HG03139 (cell line): Measurements from ENCODE around the gene DDX24.

Experiments used
- ATAC-seq: cut with Tn5 transposase; IDR thresholded peaks from one replicate; pipeline ENCODE4 v1.9.1; 2021; ENCODE audit not compliant: unreplicated experiment

Gene DDX24, protein sequence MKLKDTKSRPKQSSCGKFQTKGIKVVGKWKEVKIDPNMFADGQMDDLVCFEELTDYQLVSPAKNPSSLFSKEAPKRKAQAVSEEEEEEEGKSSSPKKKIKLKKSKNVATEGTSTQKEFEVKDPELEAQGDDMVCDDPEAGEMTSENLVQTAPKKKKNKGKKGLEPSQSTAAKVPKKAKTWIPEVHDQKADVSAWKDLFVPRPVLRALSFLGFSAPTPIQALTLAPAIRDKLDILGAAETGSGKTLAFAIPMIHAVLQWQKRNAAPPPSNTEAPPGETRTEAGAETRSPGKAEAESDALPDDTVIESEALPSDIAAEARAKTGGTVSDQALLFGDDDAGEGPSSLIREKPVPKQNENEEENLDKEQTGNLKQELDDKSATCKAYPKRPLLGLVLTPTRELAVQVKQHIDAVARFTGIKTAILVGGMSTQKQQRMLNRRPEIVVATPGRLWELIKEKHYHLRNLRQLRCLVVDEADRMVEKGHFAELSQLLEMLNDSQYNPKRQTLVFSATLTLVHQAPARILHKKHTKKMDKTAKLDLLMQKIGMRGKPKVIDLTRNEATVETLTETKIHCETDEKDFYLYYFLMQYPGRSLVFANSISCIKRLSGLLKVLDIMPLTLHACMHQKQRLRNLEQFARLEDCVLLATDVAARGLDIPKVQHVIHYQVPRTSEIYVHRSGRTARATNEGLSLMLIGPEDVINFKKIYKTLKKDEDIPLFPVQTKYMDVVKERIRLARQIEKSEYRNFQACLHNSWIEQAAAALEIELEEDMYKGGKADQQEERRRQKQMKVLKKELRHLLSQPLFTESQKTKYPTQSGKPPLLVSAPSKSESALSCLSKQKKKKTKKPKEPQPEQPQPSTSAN

DNA sequence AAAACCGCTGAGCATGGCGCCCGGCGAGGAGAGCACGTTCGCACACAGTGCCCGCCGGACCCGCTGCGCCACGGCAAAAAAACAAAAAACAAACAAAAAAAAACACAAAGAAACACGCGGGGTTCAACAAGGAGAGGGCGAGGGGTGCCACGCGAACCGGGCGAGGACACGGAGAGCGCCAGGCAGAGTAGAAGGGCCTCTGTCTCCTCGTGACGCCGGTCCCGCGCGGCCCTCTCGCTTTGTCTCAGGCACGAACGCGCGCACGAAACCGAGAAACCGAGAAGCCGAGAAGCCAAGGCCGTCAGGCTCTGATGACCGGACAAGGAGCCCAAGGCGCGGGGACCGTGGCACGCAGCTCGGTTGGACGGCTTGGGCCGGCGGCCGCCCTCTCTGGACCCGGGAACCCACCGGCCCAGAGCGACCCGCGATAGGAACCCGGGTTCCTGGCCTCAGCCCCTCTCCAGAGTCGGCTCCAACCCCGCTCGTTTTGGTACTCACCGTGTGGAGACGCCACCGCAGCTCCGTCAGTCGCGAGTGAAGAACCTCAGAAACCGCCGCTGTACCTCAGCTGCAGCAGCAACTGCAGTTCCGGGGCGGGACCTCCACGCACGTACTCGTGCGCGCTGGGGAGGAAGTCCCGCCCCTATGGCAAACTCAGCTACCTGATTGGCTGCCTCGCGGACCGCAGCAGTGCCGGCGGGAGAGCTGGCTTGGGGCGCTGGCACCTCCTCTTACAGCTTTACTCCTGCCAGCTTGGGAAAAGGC lies at the start of gene DDX24, which contains the start of gene IFI27L1:
DDX24 (minus strand) TSS at position 582 of the 765 bp plus-strand sequence. CDS start 1,460 bp downstream, outside the sequence.
IFI27L1 (plus strand) TSS at position 690 of the 765 bp plus-strand sequence. CDS start 15,628 bp downstream, outside the sequence.
- peak; percentile 98 for ATAC-seq

DNA sequence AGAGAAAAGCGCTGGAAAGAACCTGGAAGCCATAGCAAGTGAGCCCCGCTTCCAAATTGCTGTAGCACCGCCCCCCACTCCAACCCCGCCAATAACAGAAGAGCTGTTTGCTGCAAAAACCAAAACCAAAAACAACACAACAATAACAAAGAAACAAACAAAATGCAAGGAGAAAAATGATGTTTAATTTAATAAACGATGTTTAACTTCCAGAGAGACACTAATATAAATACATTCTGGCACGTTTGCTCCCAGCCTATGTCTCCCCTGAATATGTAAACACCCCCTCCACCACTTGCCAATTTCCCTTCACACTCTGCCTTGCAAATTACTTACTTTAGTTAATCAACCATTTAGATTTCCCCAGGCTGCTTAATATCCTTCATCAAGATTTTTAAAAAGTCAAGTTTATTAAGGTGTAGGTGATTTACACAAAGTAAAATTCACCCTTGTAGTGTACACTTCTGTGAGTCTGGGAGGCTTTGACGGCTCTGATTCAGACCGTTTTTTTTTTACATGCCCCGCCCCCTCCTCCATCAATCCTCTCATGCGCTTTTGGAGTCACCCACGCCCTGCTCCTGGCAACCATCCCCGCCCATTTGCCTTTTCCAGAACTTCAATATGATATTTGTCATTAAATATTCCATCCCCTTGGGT lies 48.9 kb upstream of the DDX24 start:
- ATAC-seq, result no peak

DNA sequence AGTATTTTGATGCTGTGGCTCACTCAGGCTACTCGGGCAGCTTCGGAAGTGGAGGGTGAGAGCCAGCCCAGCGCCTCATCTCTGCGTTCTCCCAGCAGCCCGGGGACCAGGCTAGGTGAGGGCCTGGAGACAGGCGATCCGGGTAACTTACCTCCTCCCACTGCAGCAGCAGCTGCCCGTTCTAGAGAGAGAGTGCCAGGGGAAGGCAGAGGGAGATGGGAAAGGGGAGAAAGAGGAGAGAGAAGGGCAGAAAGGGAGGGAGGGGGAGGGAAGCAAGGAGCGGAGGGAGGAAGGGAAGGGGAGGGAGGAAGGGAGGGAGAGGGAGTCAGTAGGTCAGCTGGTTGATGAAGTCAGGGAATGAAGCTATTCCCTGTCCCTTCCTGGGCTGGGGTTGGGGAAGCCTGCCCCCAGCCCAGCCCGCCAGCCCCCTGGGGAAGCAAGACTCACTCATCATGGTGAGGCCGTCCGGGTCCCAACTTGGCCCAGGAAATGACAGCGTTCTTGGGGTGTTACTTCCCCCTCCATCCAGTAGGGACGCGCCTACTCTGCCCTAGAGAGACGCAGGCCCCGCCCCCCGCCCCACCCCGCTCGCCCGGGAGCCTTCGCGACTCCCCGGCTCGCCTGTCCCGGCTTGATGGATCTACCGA lies 48.2 kb upstream of the DDX24 start, which contains the start of gene IFI27L2:
IFI27L2 (minus strand) TSS at position 494 of the 647 bp plus-strand sequence; CDS start at position 454, 40 bp downstream.
- ATAC-seq, result peak; percentile 95

DNA sequence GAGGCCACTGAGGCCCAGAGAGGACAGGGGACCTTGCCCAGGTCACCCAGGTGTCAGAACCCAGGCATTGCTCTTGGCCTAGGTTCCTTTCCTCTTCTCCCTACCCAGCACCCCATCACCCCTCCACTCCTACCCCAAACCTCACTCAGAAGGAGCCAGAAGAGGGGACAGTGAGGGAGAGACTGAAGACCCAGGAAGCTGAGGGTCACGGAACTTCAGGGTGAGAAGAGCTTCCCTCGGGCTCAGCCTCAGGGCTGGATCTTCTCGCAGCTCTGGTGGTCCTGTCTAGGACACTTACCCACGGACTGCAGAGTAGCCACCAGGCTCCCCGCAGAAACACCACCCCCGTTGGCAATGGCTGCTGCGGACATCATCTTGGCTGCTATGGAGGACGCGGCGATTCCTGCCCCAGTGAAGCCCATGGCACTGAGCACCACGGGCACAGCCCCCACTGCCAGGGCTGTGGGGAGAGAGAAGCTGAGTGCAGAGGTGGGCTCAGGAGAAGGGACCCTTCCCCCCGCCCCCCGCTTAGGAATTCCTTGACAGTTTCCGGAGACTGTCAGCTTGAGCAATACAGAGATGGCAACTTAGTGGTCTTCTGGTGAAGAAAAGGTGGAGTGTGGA lies 47.3 kb upstream of the DDX24 start:
- no peak for ATAC-seq

DNA sequence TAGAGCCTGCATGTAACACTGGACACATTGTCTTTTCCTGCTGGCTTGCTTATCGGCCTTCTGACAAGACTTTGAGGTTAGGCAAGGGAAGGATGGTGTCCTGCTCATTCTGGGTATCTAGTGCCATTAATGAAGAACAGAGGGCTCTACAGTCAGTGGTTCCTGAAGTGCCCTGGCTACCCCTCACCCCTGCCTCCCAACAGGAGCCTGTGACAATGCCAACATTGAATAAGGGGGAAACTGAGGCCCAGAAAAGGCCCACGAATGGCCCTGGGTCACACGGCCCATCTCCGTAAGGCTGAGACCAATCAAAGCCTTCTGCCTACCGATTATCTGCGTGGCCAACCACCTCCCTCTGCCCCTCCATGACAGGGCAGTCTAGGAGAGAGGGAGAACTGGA lies 46.3 kb upstream of the DDX24 start:
- ATAC-seq, result no peak

DNA sequence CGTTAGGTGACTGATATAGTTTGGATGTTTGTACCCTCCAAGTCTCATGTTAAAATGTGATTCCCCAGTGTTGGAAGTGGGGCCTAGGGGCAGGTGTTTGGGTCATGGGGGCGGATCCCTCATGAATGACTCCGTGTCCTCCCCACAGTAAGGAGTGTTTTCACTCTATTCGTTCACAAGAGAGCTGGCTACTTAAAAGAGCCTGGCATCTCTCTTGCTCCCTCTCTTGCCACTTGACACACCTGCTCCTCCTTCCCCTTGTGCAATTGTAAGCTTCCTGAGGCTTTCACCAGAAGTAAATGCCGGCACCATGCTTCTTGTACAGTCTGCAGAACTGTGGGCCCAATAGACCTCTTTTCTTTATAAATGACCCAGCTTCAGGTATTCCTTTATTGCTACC lies 45.8 kb upstream of the DDX24 start:
- no peak for ATAC-seq

DNA sequence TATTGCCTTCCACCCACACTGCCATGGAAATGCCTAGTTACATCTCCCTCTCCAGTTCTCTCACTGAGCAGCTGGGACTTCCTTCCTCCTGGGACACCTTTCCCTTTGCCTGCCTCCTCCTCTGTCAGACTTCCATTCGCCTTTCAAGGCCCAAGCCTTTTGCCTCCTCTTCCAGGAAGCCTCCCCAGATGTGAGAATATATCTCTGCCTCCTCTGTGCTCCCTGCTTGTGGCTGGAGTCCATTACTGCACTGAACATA lies 45.3 kb upstream of the DDX24 start:
- ATAC-seq, result no peak

DNA sequence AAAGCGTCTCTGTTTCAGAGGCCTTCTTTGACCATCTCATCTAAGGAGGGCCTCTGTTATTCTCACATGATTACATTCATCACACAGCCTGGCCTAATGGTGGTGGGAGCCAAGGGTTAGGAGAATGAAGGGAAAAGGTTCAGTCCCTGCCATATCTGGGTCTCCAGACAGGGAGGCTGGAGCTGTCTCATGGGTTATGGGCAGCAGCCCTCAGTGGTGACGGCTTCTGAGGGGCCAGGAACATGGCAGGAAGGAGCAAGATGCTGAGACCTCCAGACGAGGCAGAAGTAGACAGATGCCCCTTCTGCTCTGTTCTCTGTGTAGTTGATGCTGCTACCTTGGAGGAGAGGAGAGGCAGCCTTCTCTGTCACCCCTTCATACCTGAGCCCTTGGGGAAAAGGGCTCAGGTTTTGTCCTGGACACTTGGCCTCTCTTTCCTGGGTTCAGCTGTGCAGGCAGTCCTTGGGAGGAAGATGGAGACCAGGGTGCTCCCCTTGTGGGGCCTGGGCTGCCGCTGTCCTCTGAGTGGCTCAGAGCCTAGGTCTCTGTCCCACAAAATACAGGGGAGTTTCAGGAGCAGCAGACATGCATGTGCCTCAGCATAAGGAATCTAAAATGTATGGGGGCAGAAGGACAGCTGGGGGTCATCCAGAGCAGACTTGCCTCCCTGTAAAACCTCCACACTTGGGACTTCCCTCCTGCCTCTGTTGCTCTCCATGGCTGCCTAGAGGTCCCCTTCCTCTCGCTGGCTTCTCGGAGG lies 44.8 kb upstream of the DDX24 start:
- ATAC-seq, result no peak

DNA sequence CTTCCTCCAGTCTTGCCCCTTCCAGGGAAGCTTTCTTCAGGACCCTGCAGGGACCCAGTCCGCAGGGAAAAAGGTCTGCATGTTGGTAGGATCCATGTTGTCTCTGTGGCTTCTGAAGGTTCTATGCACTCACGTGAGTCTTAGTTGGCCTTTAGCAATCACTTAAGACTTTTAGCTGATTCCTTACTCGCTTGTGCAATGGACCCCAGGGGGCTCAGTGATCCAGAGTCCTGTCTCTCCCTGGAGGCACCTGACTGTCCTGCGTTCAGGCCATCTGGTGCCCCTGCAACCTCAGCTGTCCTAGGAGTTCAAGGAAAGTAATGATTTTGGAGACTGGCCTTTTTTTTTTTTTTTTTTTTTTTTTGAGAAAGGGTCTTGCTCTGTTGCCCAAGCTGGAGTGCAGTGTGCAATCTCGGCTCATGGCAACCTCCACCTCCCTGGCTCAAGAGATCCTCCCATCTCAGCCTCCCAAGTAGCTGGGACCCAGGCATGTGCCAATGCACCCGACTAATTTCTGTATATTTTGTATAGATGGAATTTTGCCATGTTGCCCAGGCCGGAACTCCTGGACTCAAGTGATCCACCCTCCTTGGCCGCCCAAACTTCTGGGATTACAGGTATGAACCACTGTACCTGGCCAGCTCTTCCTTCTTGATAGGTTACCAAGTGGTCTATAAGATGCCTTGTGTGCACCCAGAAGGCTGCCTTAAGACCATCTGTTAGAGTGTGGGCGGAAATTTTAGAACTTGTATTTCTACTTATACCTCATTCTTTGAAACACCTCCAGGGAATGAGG lies 43.8 kb upstream of the DDX24 start:
- no peak for ATAC-seq

DNA sequence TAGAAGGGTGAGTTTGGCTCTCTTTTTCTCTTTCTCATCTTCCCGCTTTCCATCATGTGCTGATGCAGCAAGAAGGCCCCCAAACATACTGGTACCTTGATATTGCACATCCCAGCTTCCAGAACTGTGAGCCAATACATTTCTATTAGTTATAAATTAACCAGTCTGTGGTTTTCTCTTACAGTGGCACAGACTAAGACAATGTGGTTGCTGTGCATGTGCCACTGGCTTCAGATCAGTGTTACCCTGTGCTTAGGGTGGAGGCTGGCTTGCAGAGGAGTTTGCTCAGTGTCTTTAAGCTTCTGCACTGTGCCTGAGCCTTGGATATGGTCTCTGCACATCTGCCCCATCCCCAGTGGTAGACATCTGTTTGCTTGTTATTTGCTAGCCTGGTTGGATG lies 42.9 kb upstream of the DDX24 start:
- ATAC-seq, result no peak

DNA sequence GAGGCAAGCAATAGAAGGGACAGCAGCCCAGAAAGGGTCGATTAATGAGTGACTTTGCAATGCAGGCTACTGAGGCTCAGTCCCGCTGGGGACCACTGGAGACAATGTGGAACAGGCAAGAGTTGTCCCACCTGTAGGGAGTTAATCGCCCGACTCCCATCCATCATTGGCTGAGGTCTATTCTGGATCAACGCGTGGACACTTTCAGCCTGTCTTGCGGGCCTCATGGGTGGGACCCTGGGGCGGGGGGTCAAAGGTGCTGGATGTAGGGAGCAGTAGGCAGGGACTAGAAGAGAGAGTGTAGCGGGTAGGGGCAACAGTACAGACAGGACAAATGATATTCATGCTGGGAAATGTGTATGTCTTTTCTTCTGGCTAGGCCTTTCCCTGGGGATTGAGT lies 42.3 kb upstream of the DDX24 start:
- ATAC-seq, result no peak

DNA sequence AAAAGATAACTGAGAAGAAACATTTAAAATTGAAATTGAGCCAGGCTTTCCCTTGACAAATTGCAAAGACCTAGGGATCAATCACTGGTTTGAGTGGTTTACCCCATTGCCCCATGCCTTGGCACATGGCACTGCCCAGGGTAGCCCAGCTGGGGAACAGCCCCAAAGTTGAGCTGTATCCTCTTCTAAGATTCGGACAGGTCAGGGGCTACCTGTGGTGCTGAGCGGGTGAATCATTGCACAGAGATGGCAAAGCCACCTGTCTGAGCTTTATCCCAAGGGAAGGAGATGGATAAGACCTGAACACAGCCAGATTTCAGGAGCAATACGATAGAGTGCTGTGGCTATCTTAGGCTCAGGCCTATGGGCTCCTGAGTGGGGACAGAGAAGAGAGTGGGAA lies 41.4 kb upstream of the DDX24 start:
- ATAC-seq, result no peak

DNA sequence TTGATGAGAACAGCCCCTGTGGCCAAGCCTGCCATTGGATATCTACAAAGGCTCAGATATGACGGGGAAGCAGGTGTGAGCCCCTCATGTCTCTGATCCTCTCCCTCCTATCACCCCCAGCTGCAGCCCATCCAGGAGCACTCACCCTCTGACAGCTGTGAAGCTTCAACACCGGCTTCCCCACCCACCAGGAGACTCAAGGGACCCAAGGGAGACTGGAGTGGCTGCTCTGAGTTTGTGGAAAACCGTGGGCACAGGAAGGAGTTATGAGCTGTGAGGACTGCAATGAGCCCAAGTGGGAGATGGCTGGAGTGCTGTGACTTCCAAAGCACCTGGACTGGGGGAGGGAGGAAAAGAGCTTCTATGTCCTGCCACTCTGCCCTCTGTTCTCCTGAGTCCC lies 40.5 kb upstream of the DDX24 start:
- ATAC-seq, result no peak

DNA sequence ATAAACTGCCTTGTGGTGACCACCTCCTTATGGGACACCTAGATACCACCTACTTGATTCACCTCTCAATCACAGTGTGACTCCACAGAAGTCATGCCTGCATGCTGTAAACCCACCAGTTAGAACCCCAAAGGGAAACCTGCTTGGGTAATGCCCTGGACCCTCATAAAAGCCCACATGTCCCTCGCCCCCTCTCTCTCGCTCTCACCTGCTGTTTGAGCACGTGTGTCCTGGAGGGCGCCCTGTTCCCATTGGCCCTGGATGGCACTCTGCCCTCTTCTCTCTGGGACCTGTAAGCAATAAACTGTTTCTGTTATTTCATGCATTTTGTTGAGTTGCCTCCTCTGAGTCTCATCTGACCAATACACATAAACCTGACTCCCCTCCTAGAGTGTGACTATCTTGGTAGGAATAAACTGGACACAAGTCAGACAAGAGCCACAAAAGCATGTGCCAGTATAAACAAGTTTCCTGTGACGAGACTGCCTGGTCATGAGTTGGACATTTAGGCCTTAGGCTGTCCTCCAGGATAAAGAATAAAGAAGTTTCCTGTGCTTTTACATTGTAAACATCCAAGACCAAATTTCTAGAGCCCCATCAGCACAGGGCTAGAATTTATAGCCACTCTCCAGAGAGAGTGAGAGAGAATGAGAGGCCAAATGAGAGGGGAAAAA lies 39.8 kb upstream of the DDX24 start:
- no peak for ATAC-seq

DNA sequence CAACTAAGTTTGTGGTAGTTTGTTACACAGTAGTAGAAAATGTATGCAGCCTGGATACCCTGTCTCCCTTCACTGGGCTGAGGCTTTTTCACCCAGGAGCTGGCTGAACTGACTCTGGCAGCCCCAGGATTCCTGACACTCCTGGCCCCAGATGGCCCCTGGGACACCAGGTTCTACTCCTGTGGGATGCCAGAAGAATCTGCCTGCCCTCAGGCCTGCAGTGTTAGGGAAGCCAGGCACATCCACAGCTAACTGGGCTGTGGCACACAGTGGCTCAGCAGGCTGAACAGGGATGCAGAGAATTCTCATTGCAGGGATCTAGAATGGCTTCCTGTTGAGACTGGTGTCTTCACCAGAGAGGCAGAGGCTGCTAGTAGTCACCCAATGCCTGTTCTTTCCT lies 38.1 kb upstream of the DDX24 start:
- ATAC-seq, result no peak

DNA sequence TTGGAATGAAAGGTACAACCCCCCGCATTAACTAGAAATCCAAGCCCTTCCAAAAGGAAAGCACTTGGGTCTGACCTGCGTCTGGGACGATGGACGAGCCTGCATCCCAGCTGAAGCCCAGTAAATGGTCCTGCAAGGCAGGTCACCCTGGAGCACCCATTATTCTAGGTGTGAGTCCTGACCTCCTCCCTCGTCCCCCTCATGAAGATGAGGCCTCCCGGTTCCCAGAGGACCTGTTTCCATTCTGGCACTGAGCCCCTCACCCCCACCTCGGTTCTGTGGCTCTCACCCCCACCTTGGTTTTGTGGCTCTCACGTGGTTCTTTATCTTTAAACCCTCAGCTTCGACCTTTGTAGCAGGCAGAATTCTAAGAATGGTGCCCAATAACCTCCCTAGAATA lies 36.9 kb upstream of the DDX24 start:
- no peak for ATAC-seq

DNA sequence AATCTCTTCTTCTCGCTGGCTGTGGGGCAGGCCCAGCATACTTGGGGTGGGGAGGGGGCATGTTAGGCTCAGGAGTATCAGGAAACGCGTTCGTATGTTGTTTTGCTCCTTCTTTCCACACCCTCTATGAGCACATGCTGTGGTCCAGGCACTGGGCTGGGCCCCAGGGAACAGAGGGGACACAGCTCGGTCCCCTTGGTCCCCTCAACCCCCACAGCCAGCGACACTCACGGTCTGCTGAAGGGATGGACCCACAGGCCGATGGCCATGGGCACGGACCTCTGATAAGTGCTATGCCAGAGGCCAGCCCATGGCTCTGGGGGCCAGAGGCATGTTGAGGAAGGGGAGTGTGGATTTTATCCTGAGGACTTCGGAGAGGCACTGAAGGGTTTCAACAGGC lies 35.7 kb upstream of the DDX24 start:
- ATAC-seq, result no peak

DNA sequence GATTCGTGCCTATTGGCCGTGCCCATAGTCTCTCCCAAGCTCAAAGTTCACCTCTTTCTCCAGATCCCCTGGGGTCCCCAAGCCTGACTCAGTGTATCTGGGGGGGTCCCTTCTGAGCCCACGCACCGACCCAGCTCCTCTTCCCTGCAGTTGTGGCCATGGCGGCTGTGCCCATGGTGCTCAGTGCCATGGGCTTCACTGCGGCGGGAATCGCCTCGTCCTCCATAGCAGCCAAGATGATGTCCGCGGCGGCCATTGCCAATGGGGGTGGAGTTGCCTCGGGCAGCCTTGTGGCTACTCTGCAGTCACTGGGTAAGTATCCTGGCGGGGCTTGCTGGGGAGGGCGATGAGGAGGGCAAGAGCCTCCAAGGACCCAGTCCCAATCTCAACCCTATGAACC lies 34.6 kb upstream of the DDX24 start:
- no peak for ATAC-seq
